K562 (cell line): ENCODE data around the gene FBXW11. TPM values are rescaled to one million over a fixed set of nuclear protein-coding genes. Genes with fewer than 3 reads are reported as not detected.
"Not testable (repeated sequence)": the region's sequence is repeated elsewhere in the genome, so short reads cannot be mapped to it uniquely, and the experiment has no call there.

ENCODE experiments used
- ATAC-seq: fragments of 200-7000 bp; cut with Tn5 transposase; 3 replicates; pipeline ENCODE4 v1.9.1; 2020; ENCODE audit warnings: moderate library complexity
- BruUV-seq: library from RNA; stranded (reverse); fragments of 400-500 nt; replicated peaks from 2 replicates; lab custom pipeline; 2021; lab: Mats Ljungman, UMichigan
- CTCF ChIA-PET: fragments of 300-600 bp; formaldehyde crosslinking; extraction: SDS; loops from one replicate; lab custom pipeline; 2021; ENCODE audit warnings: low intra/inter-chr PET ratio; lab: Yijun Ruan, JAX
- POLR2A ChIA-PET: fragments of 300-600, 350-650 bp; sonication (Branson Sonifier 250); formaldehyde crosslinking; extraction: SDS; loops from one replicate; lab custom pipeline; 2021; ENCODE audit warnings: antibody characterized with exemption, inconsistent platforms; lab: Yijun Ruan, JAX
- DNase-seq, 4 experiments: peaks; one replicate each; pipeline versions ENCODE4 v3.0.0 to v3.0.0-alpha.2; 2011 to 2018; ENCODE audit warnings: low spot score in 3 of 4, mixed read lengths in 3 of 4; ENCODE audit errors: extremely low read depth in 1 of 4
- FAIRE-seq: peaks from 2 replicates; lab custom pipeline; 2011; peaks lifted over from hg19 to GRCh38; lab: Jason Lieb, UNC
- H2AFZ ChIP-seq: 2 replicates; pipeline ENCODE4 v1.6.0; 2011; ENCODE audit warnings: low read depth, low read length, control low read depth, inconsistent platforms
- H3K27ac ChIP-seq: fragments of 200-600 bp; 3 replicates; pipeline ENCODE4 v1.8.0; 2011; ENCODE audit warnings: low read depth, mild to moderate bottlenecking, control low read depth, inconsistent platforms, low read length, moderate library complexity, mixed read lengths; ENCODE audit errors: extremely low read depth
- H3K27me3 ChIP-seq, 2 experiments: fragments of 300-600 bp in 1 of 2; 2 replicates in 1 of 2; 3 replicates in 1 of 2; pipeline versions ENCODE4 v1.6.0 to v1.8.0; 2011; ENCODE audit warnings: inconsistent platforms in 2 of 2, low read length in 2 of 2, mild to moderate bottlenecking in 1 of 2, mixed read lengths in 1 of 2, moderate library complexity in 1 of 2; ENCODE audit not compliant: control insufficient read depth in 2 of 2, insufficient read depth in 2 of 2
- H3K36me3 ChIP-seq: fragments of 300-600 bp; 3 replicates; pipeline ENCODE4 v1.8.0; 2011; ENCODE audit warnings: mild to moderate bottlenecking, low read length, inconsistent platforms; ENCODE audit not compliant: control insufficient read depth, insufficient read depth
- H3K4me1 ChIP-seq, 2 experiments: fragments of 200-600 bp in 1 of 2; replicated peaks in 1 of 2; 2 replicates in 1 of 2; 3 replicates in 1 of 2; pipeline versions ENCODE4 v1.5.1 to v1.8.0; 2011; ENCODE audit warnings: inconsistent platforms in 2 of 2, low read length in 2 of 2, mild to moderate bottlenecking in 1 of 2, mixed read lengths in 1 of 2, moderate library complexity in 1 of 2; ENCODE audit not compliant: control insufficient read depth in 2 of 2, insufficient read depth in 2 of 2
- H3K4me2 ChIP-seq: 2 replicates; pipeline ENCODE4 v1.6.1; 2011; ENCODE audit warnings: low read length, control low read depth, inconsistent platforms, mixed read lengths; ENCODE audit not compliant: insufficient read depth
- H3K4me3 ChIP-seq: fragments of 200-600 bp; sonication (generic), shearing (Covaris generic); 2 replicates; pipeline ENCODE4 v1.5.1; 2016; ENCODE audit warnings: control low read depth, inconsistent platforms
- H3K79me2 ChIP-seq: fragments of 200-600 bp; 3 replicates; pipeline ENCODE4 v1.8.0; 2011; ENCODE audit warnings: low read length, inconsistent platforms; ENCODE audit not compliant: control insufficient read depth, insufficient read depth
- H3K9ac ChIP-seq, 2 experiments: 2 replicates each; pipeline versions ENCODE4 v1.6.0 to v1.6.1; 2011; ENCODE audit warnings: low read depth in 2 of 2, low read length in 2 of 2, control low read depth in 1 of 2, inconsistent platforms in 1 of 2, mild to moderate bottlenecking in 1 of 2, mixed read lengths in 1 of 2; ENCODE audit not compliant: insufficient read depth in 1 of 2
- H3K9me1 ChIP-seq: one replicate; pipeline ENCODE4 v1.6.0; 2011; ENCODE audit warnings: inconsistent platforms, mild to moderate bottlenecking, low read length, moderate library complexity; ENCODE audit not compliant: control insufficient read depth, insufficient read depth
- H3K9me3 ChIP-seq: replicated peaks from 2 replicates; pipeline ENCODE4 v1.5.1; 2011; ENCODE audit warnings: low read depth, low read length, inconsistent platforms; ENCODE audit not compliant: control insufficient read depth, insufficient read depth
- H4K20me1 ChIP-seq: replicated peaks from 2 replicates; pipeline ENCODE4 v1.6.1; 2011; ENCODE audit warnings: low read length, inconsistent platforms, mixed read lengths; ENCODE audit not compliant: control insufficient read depth, insufficient read depth
- RAD21 ChIP-seq, 2 experiments: fragments of 250-450 bp in 1 of 2; fragments of 450-650 bp in 1 of 2; sonication (Bioruptor Pico) in 1 of 2; formaldehyde crosslinking in 1 of 2; IDR thresholded peaks in 1 of 2; conservative IDR thresholded peaks in 1 of 2; 2 replicates each; pipeline versions ENCODE4 v1.4.0 to v1.8.0; 2020 to 2022; ENCODE audit warnings: mild to moderate bottlenecking in 2 of 2, moderate library complexity in 1 of 2
- WGBS: fragments of 100-300 bp; shearing (Covaris generic); methylation state at CpG from one replicate; pipeline ENCODE4 v1.1.6; 2016; ENCODE audit warnings: low coverage, mixed read lengths; ENCODE audit not compliant: insufficient coverage; ENCODE audit errors: missing lambda C conversion rate; 5-methylcytosine and 5-hydroxymethylcytosine counted together
- in situ Hi-C: fragments of 300-500 bp; cut with MboI; formaldehyde crosslinking; loops from 4 replicates; pipeline ENCODE4 v1.15.0; 2018; ENCODE audit warnings: inconsistent platforms, mixed read lengths
- intact Hi-C: fragments of 100-400 bp; cut with micrococcal nuclease; formaldehyde crosslinking; loops from 2 replicates; pipeline ENCODE4 v1.14.2; 2022
- polyA plus RNA-seq, 8 experiments: library from polyadenylated mRNA; depleted of rRNA in 4 of 8; stranded (reverse) in 5 of 8; unstranded in 3 of 8; fragments of >200 nt; fragmentation: Nextera tagmentation in 2 of 8; fragmentation: Illumina TruSeq in 1 of 8; extraction: Ambion mirVana in 2 of 8; extraction: Trizol in 1 of 8; gene quantifications; 2 replicates each; pipeline versions ENCODE4 v1.2.1 to v1.2.3, GENCODE V29; 2011 to 2014; ENCODE audit warnings: inconsistent platforms in 1 of 8, missing spikeins in 1 of 8
- total RNA-seq, 7 experiments: library from RNA; depleted of rRNA in 6 of 7; stranded (reverse); fragments of >200 nt in 6 of 7; fragmentation: Illumina TruSeq in 2 of 7; extraction: Trizol in 2 of 7; gene quantifications; 2 replicates each; pipeline versions ENCODE4 v1.2.1 to v1.2.3, GENCODE V29; 2011 to 2021; ENCODE audit warnings: low replicate concordance in 1 of 7
- TF ChIP-seq, protein P1 (sequence below), 3 experiments: IDR thresholded peaks in 2 of 3; conservative IDR thresholded peaks in 1 of 3; 2 replicates each; pipeline ENCODE4 v1.5.1; 2011 to 2012; ENCODE audit warnings: low read length in 3 of 3, mild to moderate bottlenecking in 3 of 3, control low read depth in 2 of 3, improper control_type of control experiment in 1 of 3, inconsistent platforms in 1 of 3, low read depth in 1 of 3, mixed read lengths in 1 of 3, moderate library complexity in 1 of 3; ENCODE audit not compliant: insufficient read depth in 2 of 3

Gene FBXW11
- total and polyA plus RNA-seq, 9 of the 15 experiments (the other 6 are each of a cell fraction or from before 2014, with no cell fraction given), result 3.0 to 28.6 (median 23.6) TPM

DNA sequence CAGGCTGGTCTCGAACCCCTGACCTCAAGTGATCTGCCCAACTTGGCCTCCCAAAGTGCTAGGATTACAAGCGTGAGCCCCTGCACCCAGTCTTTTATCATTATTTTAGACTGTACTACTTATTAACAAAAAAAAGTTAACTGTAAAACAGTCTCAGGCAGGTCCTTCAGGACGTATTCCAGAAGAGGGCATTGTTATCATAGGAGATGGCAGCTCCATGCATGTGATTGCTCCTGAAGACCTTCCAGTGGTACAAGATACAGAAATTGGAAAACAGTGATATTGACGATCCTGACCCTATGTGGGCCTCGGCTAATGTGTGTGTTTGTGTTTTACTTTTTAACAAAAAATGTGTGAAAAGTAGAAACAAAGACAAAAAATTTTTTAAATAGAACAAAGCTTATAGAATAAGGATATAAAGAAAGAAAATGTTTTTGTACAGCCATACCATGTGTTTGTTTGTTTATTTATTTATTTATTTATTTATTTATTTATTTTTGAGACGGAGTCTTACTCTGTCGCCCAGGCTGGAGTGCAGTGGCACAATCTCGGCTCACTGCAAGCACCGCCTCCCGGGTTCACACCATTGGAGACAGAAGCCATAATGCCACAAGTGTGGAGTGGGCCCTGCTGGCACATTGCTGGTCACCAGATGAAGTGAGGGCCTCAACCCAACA, 13.8 kb upstream of the FBXW11 start:
- in situ Hi-C loops, result loop anchor here (10.0 kb wide), 1 partner anchor 105 kb away; no protein-coding TSS in a partner anchor
- H2AFZ ChIP-seq, H3K9ac ChIP-seq, H3K79me2 ChIP-seq, BruUV-seq, H3K4me3 ChIP-seq, H3K36me3 ChIP-seq, DNase-seq, H3K9me3 ChIP-seq, H3K4me1 ChIP-seq, H3K4me2 ChIP-seq, H3K9me1 ChIP-seq, intact Hi-C loops, H3K27ac ChIP-seq, H4K20me1 ChIP-seq, FAIRE-seq, ATAC-seq: not testable (repeated sequence)
- WGBS, result 25% methylated on average over 10 of the region's 10 CpGs
- TF ChIP-seq, protein P1, sequence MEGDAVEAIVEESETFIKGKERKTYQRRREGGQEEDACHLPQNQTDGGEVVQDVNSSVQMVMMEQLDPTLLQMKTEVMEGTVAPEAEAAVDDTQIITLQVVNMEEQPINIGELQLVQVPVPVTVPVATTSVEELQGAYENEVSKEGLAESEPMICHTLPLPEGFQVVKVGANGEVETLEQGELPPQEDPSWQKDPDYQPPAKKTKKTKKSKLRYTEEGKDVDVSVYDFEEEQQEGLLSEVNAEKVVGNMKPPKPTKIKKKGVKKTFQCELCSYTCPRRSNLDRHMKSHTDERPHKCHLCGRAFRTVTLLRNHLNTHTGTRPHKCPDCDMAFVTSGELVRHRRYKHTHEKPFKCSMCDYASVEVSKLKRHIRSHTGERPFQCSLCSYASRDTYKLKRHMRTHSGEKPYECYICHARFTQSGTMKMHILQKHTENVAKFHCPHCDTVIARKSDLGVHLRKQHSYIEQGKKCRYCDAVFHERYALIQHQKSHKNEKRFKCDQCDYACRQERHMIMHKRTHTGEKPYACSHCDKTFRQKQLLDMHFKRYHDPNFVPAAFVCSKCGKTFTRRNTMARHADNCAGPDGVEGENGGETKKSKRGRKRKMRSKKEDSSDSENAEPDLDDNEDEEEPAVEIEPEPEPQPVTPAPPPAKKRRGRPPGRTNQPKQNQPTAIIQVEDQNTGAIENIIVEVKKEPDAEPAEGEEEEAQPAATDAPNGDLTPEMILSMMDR (IDR thresholded peaks at IDR 0.05 in 2 of 3, conservative IDR thresholded peaks at IDR 0.05 in 1 of 3; ENCODE audit: insufficient read depth in 2 of 3, low read depth in 1 of 3, low read length in 3 of 3), result peak in 1 of 3 experiments; percentile 12; a peak in 1 of 6 replicates
- peak in 1 of 2 experiments; percentile 43; a peak in 2 of 4 replicates for TF ChIP-seq RAD21 (CRISPR knock-in tag; conservative IDR thresholded peaks at IDR 0.05 in 1 of 2, IDR thresholded peaks at IDR 0.05 in 1 of 2)
- POLR2A ChIA-PET, result interaction anchor here (0.6 to 1.6 kb wide), 2 partner anchors 10 to 13 kb away, joined by 4 read pairs; no protein-coding TSS in a partner anchor
- H3K27me3 ChIP-seq, result peaks cover 7 to 18% of the 10 kb centered on the region in 2 experiments
- CTCF ChIA-PET, result interaction anchor here (0.6 kb wide), 1 partner anchor 86 kb away, joined by 3 read pairs; no protein-coding TSS in a partner anchor
